ENCODE results near the gene GNGT1.

GRCh38 chr7:93894426-93894825 lies 11.9 kb upstream of the GNGT1 start:
- no peak for TF ChIP-seq CTCF (IDR thresholded peaks at IDR 0.05)
- no peak for TF ChIP-seq POLR2AphosphoS5 (IDR thresholded peaks at IDR 0.05; ENCODE audit: insufficient read depth in 1 of 2, low read depth in 1 of 2)
